NCI-H1092 (cell line): ENCODE measurements around the gene NUP210L.
"Not testable (repeated sequence)": the region's sequence is repeated elsewhere in the genome, so short reads cannot be mapped to it uniquely, and the experiment has no call there.

Experiments
- DNase-seq: peaks from one replicate; lab custom pipeline; 2025; lab: John Stamatoyannopoulos, UW

The NUP210L gene

DNA sequence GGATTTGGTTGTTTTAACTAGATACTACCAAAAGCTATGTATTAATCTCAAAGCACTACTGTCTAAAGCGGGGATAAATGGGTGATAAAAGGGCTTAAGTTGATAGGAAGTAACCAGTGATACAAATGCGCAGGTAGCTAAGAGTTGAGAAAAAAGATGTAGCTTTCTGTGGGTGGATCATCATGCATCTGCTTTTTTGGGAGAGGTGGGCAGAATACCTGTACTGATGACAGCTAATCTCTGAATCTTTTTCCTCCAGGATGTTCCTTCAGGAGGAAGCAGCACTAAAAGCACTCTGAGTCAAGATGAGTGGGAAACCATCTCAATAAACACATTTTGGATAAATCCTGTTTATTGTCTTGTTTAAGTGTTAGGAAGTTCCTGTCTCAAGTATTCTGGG is 163.1 kb downstream of the NUP210L start:
- no peak for DNase-seq

DNA sequence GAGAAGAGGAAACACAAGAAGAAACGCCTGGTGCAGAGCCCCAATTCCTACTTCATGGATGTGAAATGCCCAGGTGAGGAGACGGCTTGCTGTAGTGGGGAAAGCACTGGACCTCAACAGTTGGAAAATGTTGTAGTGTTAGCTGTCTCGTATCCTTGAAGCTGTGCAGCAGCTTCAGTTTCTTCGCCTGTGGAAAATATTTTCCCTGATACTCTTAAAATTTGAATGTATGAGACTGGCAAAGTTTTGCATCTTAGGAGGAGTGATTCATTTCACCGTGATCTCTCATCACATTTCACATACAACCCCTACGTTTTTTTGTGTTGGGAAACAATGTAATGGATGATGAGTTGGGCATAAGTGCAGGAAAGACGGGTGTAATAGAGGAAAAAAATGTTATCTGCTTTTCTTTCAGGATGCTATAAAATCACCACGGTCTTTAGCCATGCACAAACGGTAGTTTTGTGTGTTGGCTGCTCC is 163.7 kb downstream of the NUP210L start:
- no peak for DNase-seq

DNA sequence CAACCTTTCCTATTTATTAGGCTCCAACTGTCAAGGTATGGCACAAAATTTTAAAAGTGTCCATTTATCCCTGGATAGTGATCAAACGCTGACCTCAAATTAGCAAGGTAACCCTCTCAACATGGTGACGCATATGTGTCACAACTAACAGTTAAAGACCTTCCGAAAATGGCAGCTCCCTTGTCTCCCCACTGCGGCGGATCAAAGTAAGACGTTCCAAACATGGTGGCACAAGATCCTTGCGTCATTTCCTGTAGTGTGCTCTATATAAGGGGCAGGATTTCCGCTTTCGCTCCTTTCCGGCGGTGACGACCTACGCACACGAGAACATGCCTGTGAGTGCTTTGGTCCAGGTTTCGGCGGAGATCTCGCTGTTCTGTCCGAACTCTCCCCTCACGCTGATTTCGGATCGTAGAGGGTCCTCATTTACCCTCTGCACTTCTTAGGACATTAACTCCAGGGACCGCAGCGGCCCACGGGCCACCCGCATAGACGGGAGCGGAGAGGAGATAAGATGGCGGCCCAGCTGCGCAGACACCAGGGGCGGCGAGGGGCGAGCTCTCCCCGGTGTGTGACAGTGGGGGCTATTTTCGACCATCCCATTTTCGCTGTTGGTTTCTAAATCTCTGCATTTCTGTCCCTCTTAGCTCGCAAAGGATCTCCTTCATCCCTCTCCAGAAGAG is 164.3 kb downstream of the NUP210L start, which contains the start of gene RPS27:
Gene RPS27, plus strand, starts transcription at position 295 of the 683 bp plus-strand sequence. Its CDS starts 35 bp downstream, at position 330.
- peak; percentile 97 for DNase-seq

DNA sequence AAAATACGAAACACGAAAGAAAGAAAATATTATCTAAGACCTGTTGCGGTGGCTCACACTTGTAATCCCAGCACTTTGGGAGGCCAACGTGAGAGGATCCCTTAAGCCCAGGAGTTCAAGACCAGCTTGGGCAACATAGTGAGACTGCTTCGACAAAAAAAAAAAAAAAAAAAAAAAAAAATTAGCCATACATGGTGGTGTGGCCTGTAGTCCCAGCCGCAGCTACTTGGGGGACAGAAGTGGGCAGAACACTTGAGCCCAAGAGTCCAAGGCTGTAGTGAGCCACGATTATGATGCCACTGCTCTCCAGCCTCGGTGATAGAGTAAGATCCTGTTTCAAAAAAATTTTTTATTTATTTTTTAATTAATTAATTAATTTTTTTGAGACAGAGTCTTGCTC is 167.3 kb downstream of the NUP210L start:
- DNase-seq, result no peak

DNA sequence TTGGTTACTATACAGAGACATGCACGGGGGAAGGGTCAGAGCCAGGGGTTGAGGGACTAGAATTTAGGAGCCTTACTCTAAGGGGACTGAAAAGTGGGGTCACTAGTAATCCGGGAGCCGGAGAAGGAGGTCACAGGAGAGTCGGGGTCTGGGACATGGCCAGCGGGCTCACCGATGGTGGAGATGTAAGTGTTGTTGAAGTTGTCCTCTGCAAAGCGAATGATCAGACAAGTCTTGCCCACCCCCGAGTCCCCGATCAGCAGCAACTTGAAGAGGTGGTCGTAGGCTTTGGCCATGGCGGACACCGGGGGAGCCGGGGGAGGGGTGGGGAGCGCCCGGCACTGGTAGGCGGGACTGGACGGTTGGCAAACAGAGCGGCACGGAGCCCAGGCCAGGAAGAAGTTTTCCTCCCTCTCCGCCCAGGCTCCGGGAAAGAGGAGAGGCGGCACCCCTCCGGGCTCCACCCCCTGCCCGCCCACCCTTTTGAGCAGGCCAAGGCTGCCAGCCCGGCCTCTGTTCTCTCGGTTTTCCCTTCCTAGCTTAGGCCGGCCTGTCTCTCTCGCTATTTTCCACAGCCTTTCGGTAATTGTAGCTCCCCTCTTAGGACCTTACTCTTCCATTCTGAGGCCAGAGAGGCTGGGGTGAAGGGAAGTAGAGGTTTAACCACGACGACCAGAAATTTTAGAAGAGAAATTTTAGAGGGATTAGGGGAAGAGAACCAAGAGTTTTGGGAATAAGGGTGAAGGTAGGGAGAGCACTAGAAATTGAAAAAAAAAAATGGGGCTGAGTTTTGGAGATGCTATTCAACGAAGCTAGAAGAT is 168.7 kb downstream of the NUP210L start, which contains the start of gene RAB13:
Gene RAB13, minus strand, starts transcription at position 399 of the 821 bp plus-strand sequence. Its CDS starts 103 bp downstream, at position 296.
- peak; percentile 22 for DNase-seq

DNA sequence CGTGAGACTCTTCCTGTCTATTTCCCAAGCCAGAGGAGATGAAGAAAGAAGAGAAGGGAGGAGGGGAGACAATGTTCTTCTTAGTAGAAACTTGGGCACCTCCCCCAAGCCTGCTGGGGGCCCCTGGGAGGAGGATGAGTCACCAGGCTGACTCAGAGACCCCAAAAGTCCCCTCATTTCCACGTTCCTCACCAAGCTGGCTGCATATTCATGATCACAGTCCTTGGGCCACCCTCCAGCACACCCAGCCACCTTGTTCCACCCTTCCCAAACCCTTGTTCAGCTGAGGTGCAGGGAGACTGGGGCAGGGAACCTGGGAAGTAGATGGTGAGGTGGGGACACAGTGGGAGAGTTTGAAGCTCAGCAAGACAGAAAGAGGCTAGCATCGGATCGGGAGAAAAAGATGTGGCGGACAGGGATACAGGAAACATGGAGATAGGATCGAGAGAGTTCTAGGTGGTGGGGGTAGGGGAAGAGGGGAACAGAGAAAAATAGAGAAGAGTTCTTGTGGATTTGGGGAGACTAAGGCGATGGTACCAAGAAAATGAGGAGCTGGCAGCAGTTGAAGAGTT is 169.4 kb downstream of the NUP210L start:
- DNase-seq, result no peak

DNA sequence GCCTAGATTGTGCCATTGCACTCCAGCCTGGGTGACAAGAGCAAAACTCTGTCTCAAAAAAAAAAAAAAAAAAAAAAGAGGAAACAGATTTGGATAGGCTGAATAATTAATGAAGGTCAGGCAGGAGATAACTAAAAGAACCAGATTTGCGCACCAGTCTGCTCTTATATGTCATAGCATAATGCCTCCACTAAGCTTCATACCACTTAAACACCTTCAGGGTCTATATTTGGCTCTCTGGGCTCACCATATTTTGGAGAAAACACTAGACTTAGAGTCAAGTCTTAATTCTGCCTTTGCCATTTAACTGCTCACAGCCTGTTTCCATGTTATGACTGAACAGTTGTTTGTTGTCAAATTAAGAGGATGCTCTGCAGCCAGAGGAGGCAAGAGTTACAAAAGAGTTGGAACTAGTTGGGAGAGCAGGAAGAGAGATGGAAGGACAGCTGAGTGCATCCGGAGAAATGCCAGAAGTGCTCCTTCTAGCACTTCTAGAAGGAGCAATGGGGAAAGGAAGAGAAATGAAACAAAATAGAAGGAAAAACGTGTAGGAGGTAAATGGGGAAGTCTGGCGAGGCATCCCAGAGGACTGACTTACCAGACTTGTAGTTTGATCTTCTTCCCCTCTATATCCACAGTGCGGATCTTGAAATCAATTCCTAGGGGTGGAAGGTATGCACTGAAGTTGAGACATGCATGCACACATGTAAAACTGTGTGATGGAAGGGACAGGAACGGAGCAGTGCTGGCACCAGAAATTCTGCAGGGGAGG is 170.6 kb downstream of the NUP210L start:
- DNase-seq, result no peak

DNA sequence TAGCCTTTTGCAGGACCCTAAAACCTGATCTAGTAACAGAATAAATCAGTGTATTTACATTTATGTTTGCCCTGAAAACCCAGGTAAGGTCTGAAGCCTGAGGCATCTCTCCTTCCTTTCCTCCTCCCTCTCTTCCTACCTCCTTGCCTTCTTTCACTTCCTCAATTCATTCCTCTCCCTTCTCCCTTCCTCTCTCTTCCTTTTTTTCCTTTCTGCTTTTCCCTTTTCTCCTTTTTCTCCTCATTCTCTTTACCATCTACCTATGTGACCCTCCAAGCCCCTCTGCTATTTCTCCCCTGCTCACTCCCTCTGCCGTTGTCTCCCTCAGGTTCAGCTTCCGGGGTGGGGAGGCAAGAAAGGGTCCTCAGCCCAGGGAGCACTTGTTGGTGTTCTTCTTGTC is 173.1 kb downstream of the NUP210L start:
- DNase-seq, result not testable (repeated sequence)

DNA sequence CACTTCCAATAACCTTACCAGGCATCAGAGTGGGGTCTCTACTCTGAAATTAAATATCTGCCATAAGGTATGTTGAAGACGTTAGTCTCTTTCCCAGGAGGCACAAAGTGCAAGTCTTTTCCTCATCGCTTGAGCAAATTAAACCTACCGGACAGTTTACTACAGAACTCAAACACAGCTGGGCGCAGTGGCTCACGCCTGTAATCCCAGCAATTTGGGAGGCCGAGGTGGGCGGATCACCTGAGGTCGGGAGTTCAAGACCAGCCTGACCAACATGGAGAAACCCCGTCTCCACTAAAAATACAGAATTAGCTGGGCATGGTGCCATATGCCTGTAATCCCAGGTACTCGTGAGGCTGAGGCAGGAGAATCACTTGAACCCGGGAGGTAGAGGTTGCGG is 175.8 kb downstream of the NUP210L start:
- not testable (repeated sequence) for DNase-seq

DNA sequence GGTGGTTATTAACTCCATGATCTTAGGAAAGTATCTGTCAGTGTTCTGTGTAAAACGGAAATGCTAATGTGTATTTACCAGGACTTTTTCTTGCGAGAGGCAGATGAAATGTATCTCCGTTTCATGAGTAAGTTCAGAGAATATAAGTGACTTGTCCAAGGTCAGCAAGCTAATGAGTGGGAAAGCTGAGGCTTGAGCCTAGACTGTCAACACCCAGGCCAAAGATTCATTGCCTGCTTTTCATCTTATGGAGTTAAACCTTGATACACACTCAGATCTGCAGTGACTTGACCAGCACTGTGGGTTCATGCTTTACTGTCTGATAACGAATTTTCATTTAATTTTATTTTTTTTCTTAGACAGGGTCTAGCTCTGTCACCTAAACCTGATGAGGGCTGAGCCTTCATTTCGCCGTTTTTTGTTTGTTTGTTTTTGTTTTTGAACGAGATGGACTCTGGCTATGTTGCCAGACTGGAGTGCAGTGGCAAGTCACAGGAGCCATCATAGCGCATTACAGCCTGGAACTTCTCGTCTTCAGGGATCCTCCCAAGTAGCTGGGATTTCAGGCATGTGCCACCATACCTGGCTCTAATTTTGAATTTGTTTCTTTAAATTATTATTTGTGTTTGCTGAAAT is 176.5 kb downstream of the NUP210L start:
- no peak for DNase-seq

DNA sequence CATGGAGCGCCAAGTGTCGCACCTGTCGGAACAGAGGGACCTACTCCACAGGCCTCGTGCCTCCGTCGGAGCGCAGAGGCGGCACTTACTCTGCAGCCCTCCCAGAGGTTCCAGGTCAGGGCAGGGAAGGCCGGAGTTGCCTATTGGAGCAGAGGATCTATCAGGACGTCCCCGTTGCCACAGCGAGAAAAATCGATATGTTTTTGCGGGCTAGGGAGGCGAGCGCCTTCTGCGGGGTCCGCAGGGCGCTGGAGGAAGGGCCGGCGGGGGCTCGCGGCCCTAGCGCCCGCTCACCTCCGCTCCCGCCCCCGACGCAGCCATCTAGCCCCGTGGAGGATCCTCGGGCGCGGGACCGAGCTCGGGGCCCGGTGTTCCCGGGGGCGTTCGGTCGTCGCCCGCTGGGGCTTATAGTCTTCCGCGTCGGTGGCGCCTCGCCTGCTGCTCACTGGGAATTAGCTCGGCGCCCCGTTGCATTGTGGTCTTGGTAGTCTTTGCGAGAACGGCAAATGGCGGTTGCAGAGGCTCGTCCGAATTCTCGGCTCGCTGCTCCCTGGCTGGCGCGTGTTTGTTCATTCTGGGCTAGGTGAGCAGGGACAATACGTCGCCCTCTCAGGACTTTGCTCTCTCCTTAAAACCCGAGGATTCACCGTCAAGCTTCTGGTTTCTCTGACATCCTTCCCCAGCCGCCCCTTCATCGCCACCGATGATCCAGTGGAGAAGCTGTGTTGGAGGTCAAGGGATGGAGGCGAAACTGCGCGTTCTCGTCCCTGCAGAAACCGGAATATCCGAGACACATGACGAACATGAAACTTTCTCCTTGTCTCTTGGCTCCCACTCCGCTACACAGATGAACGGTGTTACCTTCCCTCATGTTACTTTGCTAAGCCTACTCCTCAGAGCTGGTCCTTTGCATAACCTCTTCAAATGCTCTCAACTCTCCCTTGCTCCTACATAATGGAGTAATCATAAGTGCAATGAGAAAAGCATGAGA is 177.3 kb downstream of the NUP210L start, which contains the start of gene JTB:
Gene JTB, minus strand, starts transcription at position 425 of the 991 bp plus-strand sequence. Its CDS starts 422 bp downstream, at position 3.
- peak; percentile 89 for DNase-seq

DNA sequence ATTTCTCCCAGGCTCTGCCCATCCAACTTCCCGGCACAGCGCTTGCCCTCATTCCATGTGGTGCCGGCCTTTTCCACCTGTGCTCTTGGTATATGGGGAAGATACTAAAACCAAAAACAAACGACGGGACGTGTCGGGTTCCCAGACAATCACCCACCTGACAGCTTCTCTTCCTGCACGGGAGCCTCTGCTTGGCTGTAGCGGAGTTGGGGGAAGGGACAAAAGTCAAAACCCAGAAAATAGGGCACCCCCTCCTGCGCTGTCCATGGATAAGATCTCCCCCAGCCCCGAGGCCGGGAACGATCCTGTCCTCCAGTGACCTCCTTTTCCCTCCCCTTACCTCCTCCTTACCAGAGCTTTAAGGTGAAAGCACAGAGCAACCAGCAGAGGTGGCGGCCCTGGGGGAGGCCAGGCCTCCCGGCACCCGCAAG is 178.0 kb downstream of the NUP210L start:
- no peak for DNase-seq

DNA sequence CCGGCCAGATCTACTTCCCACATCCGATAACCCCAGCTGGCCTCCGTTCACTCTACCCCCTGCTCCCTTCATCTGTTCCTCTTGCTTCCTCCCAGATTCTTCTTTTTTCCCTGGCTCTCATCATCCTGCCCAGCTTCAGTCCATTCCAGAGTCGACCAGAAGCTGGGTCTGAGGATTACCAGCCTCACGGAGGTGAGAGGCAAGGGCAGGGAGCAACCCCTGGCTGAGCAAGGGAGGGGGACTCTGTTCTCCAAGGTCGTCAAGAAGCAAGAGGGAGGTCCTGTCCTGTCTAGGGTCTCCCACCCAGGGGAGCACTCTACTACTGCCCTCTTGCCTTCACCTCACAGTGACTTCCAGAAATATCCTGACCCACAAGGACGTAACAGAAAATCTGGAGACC is 181.3 kb downstream of the NUP210L start:
- no peak for DNase-seq

DNA sequence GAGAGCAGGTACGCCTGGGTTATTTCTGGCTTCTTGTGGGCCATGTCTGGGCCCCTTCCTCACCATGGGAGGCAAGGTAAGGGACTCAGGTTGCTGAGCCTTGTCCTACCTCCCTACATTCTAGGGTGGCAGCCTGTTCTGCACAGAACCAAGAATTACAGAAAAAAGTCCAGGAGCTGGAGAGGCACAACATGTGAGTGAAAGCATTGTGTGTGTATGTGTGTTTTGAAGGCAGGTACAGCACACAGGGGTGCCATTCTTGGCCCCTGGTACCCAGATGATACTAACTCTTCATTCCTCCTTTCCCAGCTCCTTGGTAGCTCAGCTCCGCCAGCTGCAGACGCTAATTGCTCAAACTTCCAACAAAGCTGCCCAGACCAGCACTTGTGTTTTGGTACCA is 181.8 kb downstream of the NUP210L start:
- no peak for DNase-seq

DNA sequence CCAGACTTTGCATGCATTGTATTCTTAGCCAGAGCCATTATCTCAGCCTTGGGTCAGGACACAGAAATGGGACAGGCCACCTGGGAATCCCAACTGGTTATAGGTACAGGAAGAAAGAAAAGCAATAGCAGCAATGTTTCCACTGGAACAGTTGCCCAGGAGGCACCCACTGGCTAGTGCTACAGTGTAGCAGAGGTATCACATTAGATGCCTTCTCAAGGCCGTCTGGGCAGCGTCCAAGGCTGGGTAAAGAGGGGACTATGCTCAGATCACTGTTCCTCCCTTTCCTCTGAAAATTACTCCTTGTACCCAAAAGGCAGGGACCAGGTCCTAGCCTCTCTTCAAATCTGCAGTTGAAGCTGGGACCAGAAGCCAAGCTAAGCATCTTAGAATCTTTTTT is 184.5 kb downstream of the NUP210L start:
- DNase-seq, result no peak

DNA sequence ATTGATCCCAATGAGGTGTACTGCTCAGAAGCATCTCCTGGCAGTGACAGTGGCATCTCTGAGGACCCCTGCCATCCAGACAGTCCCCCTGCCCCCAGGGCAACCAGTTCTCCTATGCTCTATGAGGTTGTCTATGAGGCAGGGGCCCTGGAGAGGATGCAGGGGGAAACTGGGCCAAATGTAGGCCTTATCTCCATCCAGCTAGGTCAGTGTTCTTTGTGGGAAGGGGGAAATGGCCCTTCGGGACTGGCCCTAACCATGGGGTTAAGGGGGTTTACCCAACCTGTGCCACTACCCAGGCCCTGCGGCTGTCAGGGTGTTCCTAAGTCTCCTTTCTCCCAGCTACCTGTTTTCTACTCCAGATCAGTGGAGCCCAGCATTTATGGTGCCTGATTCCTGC is 185.9 kb downstream of the NUP210L start:
- DNase-seq, result no peak

DNA sequence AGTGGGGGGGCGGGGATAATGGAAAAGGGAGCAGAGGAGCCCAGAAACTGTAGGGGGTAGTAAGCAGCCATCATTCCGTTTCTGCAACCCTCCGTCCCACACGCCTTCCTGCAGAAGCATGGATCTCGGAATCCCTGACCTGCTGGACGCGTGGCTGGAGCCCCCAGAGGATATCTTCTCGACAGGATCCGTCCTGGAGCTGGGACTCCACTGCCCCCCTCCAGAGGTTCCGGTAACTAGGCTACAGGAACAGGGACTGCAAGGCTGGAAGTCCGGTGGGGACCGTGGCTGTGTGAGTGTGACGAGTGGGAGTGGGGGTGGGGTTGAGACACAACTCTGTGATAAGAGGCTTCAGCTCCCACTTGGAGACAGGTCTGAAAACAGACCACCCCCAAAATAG is 186.5 kb downstream of the NUP210L start:
- no peak for DNase-seq

DNA sequence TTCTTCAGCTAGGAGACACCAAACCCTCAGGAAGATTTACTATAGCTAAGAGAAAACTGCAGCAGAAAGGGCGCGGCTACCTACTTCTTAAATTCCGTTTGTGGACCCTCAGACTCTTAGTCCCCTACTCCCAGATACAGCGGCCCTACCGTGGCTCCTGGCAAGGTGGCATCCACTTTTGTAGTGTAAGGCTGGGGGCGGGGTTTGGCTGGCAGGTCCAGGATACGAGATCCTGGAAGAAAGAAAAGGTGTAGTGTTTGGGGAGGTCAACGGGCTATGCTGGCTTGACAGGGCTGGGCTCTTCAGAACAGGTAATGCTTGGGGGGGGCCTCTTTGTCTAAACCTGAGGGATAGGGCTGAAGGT is 186.9 kb downstream of the NUP210L start:
- DNase-seq, result peak; percentile 65

DNA sequence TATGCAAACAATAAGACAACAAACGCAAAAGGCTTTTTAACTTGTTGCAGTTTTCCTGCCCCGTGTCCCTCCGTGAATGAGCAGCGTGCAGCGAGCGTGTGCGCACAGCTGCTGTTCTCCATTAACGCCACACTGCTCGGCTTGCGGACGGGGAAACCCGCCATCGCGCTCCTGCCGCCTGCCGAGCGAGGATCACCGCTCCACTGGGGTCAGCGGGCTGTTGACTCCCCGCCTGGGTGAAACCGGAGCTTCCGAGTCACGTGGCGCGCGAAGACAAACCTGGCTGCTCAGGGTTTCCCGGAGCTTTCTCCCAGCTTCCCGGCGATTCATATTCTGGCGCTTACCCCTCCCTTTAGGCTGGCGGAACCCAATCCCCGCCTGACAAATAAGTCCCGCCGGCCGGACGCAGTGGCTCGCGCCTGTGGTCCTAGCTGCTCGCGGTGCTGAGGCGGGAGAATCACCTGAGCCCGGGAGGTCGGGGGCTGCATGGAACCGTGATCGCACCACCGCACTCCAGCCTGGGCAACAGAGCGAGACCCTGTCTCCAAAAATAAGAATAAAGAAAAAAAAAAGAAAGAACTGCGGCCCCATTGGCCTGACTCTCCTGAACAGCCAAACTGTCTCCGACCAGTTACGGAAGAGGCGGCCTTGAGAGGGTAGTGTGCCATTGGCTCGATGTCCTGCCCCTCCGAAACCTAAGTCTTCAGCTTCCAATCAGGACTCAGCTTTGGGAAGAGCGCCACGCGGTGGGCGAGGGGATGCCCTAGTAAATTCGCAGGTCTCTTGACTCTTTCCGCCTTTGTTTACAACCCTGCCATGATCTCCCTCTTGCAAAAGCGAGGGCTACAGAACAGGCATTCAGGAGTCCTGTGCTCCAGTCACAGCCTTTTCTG is 187.5 kb downstream of the NUP210L start, which contains the start of gene CREB3L4:
Gene CREB3L4, plus strand, starts transcription at position 796 of the 893 bp plus-strand sequence. CDS start 624 bp downstream, outside the sequence.
- peak; percentile 99 for DNase-seq
